Measurements from ENCODE around the gene SBF1. TPM values are rescaled to one million over a fixed set of nuclear protein-coding genes. Genes with fewer than 3 reads are reported as not detected.

The SBF1 gene
- total and polyA plus RNA-seq, 2 donors (not counting 1 experiment from before 2014, with no cell fraction given) = 110 to 254 TPM

DNA sequence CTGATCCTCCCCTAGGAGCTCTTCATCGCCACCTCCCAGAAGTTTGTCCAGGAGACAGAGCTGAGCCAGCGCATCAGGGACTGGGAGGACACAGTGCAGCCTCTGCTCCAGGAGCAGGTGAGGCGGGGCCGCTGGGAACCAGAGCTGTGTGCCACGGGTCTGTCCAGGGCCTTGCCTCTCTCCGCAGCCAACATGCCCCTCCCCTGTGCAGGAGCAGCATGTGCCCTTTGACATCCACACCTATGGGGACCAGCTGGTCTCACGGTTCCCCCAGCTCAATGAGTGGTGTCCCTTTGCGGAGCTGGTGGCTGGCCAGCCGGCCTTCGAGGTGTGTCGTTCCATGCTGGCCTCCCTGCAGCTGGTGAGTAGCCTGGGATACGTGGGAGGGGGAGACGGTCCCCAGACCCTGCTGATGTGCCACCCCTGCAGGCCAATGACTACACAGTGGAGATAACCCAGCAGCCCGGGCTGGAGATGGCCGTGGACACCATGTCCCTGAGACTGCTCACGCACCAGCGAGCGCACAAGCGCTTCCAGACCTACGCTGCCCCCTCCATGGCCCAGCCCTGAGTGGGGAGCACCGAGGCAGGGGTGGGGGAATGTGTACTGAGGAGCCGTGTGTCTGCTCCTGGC is 48.1 kb upstream of the SBF1 start:
- Histone ChIP-seq H4K20me1 (ENCODE audit: control insufficient read depth, insufficient read depth, low read length, poor library complexity, severe bottlenecking) (peaks cover 32% of the 10 kb centered on the region), H3K27ac (ENCODE audit: low read length in 2 of 2) (no peak overlapping the region), H3K4me3 (ENCODE audit: control extremely low read depth in 1 of 5, extremely low read depth in 1 of 5, insufficient read depth in 1 of 5, low read depth in 2 of 5, low read length in 4 of 5) (no peak overlapping the region), H3K4me1 (ENCODE audit: control insufficient read depth in 2 of 2, insufficient read depth in 2 of 2, low read length in 2 of 2) (peaks cover 16 to 30% of the 10 kb centered on the region in 2 donors), H3K9ac (ENCODE audit: low read length) (no peak overlapping the region), H3K4me2 (replicated peaks; ENCODE audit: low read depth, low read length, poor library complexity, severe bottlenecking) (no peak overlapping the region), H3K27me3 (replicated peaks in 1 of 4; ENCODE audit: control extremely low read depth in 1 of 4, control insufficient read depth in 3 of 4, insufficient read depth in 4 of 4, low read length in 3 of 4) (no peaks in the 10 kb centered on the region), H3K79me2 (ENCODE audit: control insufficient read depth, insufficient read depth, low read length) (peaks cover 56% of the 10 kb centered on the region), H3K36me3 (replicated peaks in 1 of 2; ENCODE audit: control extremely low read depth in 1 of 2, control insufficient read depth in 1 of 2, extremely low read depth in 1 of 2, insufficient read depth in 2 of 2, low read length in 1 of 2) (peaks cover 0 to 48% of the 10 kb centered on the region in 2 experiments), H2AFZ (ENCODE audit: insufficient read depth, low read depth, low read length, poor library complexity, severe bottlenecking) (no peak overlapping the region), H3K9me3 (ENCODE audit: control extremely low read depth in 1 of 3, control insufficient read depth in 2 of 3, insufficient read depth in 1 of 3, low read length in 2 of 3) (no peaks in the 10 kb centered on the region)
- CTCF ChIA-PET = interaction anchor here (0.9 to 1.4 kb wide), 2 partner anchors 98 to 198 kb away, joined by 3 to 4 read pairs; no protein-coding TSS in a partner anchor
- Mint-ChIP-seq H3K27ac (no peak overlapping the region), H3K4me1 (peaks cover 21% of the 10 kb centered on the region), H3K4me3 (no peak overlapping the region), H3K9me3 (ENCODE audit: insufficient read depth) (no peaks in the 10 kb centered on the region), H3K27me3 (no peaks in the 10 kb centered on the region)
- intact Hi-C loops (cut with micrococcal nuclease) = no loop called here
- DNase-seq (no peak), ATAC-seq (ENCODE audit: low read depth) (no peak)
- WGBS (ENCODE audit: insufficient coverage) = 95% methylated on average over 22 of the region's 22 CpGs
- no peak for TF ChIP-seq EZH2 (IDR thresholded peaks at IDR 0.05; ENCODE audit: borderline replicate concordance, insufficient read depth, low read depth, low read length, poor library complexity, severe bottlenecking)
- TF ChIP-seq, protein P1, sequence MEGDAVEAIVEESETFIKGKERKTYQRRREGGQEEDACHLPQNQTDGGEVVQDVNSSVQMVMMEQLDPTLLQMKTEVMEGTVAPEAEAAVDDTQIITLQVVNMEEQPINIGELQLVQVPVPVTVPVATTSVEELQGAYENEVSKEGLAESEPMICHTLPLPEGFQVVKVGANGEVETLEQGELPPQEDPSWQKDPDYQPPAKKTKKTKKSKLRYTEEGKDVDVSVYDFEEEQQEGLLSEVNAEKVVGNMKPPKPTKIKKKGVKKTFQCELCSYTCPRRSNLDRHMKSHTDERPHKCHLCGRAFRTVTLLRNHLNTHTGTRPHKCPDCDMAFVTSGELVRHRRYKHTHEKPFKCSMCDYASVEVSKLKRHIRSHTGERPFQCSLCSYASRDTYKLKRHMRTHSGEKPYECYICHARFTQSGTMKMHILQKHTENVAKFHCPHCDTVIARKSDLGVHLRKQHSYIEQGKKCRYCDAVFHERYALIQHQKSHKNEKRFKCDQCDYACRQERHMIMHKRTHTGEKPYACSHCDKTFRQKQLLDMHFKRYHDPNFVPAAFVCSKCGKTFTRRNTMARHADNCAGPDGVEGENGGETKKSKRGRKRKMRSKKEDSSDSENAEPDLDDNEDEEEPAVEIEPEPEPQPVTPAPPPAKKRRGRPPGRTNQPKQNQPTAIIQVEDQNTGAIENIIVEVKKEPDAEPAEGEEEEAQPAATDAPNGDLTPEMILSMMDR (IDR thresholded peaks at IDR 0.05) = no peak
- POLR2A ChIA-PET = interaction anchor here (0.7 kb wide), 1 partner anchor 23 kb away, joined by 3 read pairs; the partner anchor contains the start of gene KLHDC7B

DNA sequence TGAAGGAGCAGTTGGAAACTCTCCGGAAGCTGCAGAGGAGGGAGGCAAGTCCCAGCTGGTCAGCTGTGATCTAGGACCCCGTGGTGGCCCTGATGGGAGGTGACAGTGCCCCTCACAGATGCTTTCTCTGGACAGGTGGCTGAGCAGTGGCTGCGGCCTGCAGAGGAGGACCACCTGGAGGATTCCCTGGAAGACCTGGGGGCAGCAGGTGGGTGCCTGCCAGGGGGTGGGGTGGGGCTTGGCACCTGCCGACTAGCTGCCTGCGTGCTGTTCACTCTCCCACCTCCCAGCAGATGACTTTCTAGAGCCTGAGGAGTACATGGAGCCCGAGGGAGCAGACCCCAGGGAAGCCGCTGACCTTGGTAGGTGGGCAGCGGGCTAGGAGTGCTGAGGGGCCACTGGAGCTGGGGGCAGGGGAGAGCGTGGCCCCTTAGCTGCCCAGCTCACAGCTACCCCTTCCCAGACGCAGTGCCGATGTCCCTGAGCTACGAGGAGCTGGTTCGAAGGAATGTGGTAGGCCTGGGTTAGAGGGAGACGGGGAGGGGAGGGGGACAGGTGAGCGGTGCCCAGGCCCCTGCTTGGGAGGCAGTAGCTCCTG is 47.5 kb upstream of the SBF1 start:
- no peak overlapping the region for H3K27ac Mint-ChIP-seq

More for the DNA sequence above, 47.5 kb upstream of the SBF1 start:
- CTCF ChIA-PET = interaction anchor here (0.9 to 1.4 kb wide), 2 partner anchors 99 to 197 kb away, joined by 3 to 4 read pairs; no protein-coding TSS in a partner anchor
- Histone ChIP-seq H3K27me3 (replicated peaks in 1 of 4; ENCODE audit: control extremely low read depth in 1 of 4, control insufficient read depth in 3 of 4, insufficient read depth in 4 of 4, low read length in 3 of 4) (no peaks in the 10 kb centered on the region), H3K4me2 (replicated peaks; ENCODE audit: low read depth, low read length, poor library complexity, severe bottlenecking) (no peak overlapping the region), H3K9ac (ENCODE audit: low read length) (no peak overlapping the region), H3K36me3 (replicated peaks in 1 of 2; ENCODE audit: control extremely low read depth in 1 of 2, control insufficient read depth in 1 of 2, extremely low read depth in 1 of 2, insufficient read depth in 2 of 2, low read length in 1 of 2) (peaks cover 0 to 54% of the 10 kb centered on the region in 2 experiments), H3K27ac (ENCODE audit: low read length in 2 of 2) (no peak overlapping the region), H2AFZ (ENCODE audit: insufficient read depth, low read depth, low read length, poor library complexity, severe bottlenecking) (no peak overlapping the region), H3K9me3 (ENCODE audit: control extremely low read depth in 1 of 3, control insufficient read depth in 2 of 3, insufficient read depth in 1 of 3, low read length in 2 of 3) (no peaks in the 10 kb centered on the region), H3K4me1 (ENCODE audit: control insufficient read depth in 2 of 2, insufficient read depth in 2 of 2, low read length in 2 of 2) (peaks cover 13 to 24% of the 10 kb centered on the region in 2 donors), H3K4me3 (ENCODE audit: control extremely low read depth in 1 of 5, extremely low read depth in 1 of 5, insufficient read depth in 1 of 5, low read depth in 2 of 5, low read length in 4 of 5) (no peak overlapping the region), H4K20me1 (ENCODE audit: control insufficient read depth, insufficient read depth, low read length, poor library complexity, severe bottlenecking) (peaks cover 38% of the 10 kb centered on the region), H3K79me2 (ENCODE audit: control insufficient read depth, insufficient read depth, low read length) (peaks cover 62% of the 10 kb centered on the region)
- Mint-ChIP-seq H3K4me3 (no peak overlapping the region), H3K9me3 (ENCODE audit: insufficient read depth) (no peaks in the 10 kb centered on the region), H3K27me3 (no peaks in the 10 kb centered on the region), H3K4me1 (peaks cover 14% of the 10 kb centered on the region)
- intact Hi-C loops (cut with micrococcal nuclease) = no loop called here
- no peak for DNase-seq
- POLR2A ChIA-PET = interaction anchor here (0.7 kb wide), 1 partner anchor 23 kb away, joined by 3 read pairs; the partner anchor contains the start of gene KLHDC7B
- WGBS (ENCODE audit: insufficient coverage) = 98% methylated on average over 11 of the region's 15 CpGs
- ATAC-seq (ENCODE audit: low read depth) = no peak
- TF ChIP-seq, protein P1 (IDR thresholded peaks at IDR 0.05) = no peak
- TF ChIP-seq EZH2 (IDR thresholded peaks at IDR 0.05; ENCODE audit: borderline replicate concordance, insufficient read depth, low read depth, low read length, poor library complexity, severe bottlenecking) = no peak

Data from B cell (primary cell).